ENCODE data around the gene UBE2L3.
"Not testable (repeated sequence)": the region's sequence is repeated elsewhere in the genome, so short reads cannot be mapped to it uniquely, and the experiment has no call there.

Gene UBE2L3

GRCh38 chr22:21603973-21604372 lies 36.5 kb downstream of the UBE2L3 start:
- no peak for DNase-seq

GRCh38 chr22:21605887-21606564 lies 38.5 kb downstream of the UBE2L3 start:
- no peak for DNase-seq

- DNase-seq: no peak
Observed at GRCh38 chr22:21606775-21607174, 39.3 kb downstream of the UBE2L3 start.

GRCh38 chr22:21609556-21610157 lies 42.1 kb downstream of the UBE2L3 start:
- not testable (repeated sequence) for DNase-seq

GRCh38 chr22:21611210-21611977 lies 43.9 kb downstream of the UBE2L3 start:
- no peak for DNase-seq

- DNase-seq: no peak
Observed at GRCh38 chr22:21612858-21613257, 45.3 kb downstream of the UBE2L3 start.

GRCh38 chr22:21613553-21614233 lies 46.2 kb downstream of the UBE2L3 start:
- DNase-seq: no peak

- no peak for DNase-seq
Observed at GRCh38 chr22:21615731-21616130, 48.2 kb downstream of the UBE2L3 start.

GRCh38 chr22:21617337-21617736 lies 49.8 kb downstream of the UBE2L3 start:
- not testable (repeated sequence) for DNase-seq

- no peak for DNase-seq
Observed at GRCh38 chr22:21621025-21621424, 53.5 kb downstream of the UBE2L3 start.

- no peak for DNase-seq
Observed at GRCh38 chr22:21622011-21622918, 54.8 kb downstream of the UBE2L3 start.

- no peak for DNase-seq
Observed at GRCh38 chr22:21622919-21623647, 55.6 kb downstream of the UBE2L3 start.

GRCh38 chr22:21623648-21623970 lies 56.1 kb downstream of the UBE2L3 start:
- DNase-seq: no peak

- DNase-seq: peak; percentile 35
Observed at GRCh38 chr22:21624120-21624879, 56.8 kb downstream of the UBE2L3 start.

GRCh38 chr22:21624880-21625791 lies 57.6 kb downstream of the UBE2L3 start:
- no peak for DNase-seq

GRCh38 chr22:21626073-21626734 lies 58.7 kb downstream of the UBE2L3 start:
- DNase-seq: no peak

GRCh38 chr22:21626735-21627469 lies 59.4 kb downstream of the UBE2L3 start:
- DNase-seq: no peak

Measured in DMS53 (cell line).